HUDEP-2 (cell line): ENCODE results near the gene BEST2.
A peak's percentile ranks its signal among the peaks of the same experiment; 100 is the strongest.

ENCODE experiments used
- DNase-seq, 76 experiments: peaks; one replicate each; lab custom pipeline; 2025; ENCODE audit not compliant: unreplicated experiment in 76 of 76; lab: John Stamatoyannopoulos, UW

Gene BEST2

DNA sequence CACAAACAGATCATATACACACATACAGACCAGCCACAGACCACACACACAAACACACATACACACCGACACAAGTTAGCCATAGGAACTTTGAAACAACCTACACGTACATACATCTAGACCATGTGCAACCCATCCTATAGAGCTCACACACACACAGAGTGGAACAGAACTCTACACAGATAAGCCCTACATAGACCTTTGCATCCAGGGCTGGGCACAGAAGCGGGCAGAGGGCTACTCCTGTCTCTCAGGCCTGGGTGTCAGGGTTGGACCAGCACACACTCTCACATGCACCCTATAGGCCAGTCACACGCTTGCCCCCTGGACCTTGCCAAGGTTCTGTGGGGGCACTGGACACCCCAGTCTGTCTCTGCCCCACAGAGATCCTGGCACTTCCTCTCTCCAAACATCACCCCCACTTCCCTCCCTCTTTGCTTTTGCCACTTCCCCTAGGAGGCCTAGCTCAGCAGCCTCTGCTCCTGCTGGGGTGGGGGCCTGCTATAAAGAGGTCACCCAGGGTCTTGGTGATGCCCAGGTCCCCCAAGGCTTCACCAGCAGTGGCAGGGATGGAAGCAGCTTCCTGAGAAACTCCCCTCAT lies 33.9 kb downstream of the BEST2 start:
- DNase-seq = peak in 22 of 76 experiments; percentile 15 to 75 (median 42)

DNA sequence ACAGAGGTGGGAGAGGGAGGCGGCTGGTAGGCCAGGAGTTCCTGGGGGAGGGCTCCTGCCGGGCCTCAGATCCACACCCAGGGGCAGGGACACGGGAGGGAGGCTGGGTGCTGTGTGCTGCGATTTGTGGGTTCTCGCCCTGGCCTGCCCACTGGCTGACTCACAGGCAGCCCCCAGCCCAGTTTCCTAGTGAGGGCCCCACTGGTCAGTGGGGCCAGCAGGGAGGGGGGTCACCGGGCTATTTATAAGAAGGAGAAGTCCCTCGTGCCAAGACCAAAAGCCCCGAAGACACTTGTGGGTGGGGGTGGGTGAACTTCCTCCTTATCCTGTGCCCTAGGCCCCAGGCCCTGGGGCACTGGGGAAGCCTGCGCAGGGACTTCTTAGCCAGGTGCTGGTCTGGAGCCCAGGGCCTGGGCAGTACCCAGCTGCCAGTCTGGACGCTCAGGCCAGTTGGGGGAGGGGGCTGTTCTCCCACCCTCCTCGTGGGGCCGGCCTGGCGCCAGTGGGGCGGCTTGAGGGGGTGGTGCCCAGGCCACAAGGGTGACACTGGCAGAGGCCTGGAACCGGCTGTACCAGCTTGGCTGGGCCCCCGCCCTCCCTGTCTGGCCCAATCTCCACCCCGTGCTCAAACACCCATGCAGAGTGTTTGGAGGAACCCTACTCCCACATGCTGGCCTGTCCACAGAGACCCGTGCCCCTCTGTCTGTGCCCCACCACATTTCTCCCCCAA lies 34.7 kb downstream of the BEST2 start:
- DNase-seq = peak in 59 of 76 experiments; percentile 20 to 83 (median 64)

DNA sequence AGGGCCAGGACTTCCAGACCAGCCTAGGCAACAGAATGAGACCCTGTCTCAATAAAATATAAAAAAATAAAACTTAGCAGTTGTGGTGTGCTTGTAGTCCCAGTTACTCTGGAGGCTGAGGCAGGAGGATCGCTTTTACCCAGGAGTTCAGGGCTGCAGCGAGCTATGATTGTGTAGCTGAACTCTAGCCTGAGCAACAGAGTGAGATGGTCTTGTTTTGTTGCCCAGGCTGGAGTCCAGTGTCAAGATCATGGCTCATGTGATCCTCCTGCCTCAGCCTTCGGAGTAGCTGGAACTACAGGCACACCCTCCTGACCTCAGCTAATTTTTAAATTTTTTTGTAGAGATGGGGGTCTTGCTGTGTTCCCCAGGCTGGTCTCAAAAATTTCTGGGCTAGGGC lies 35.4 kb downstream of the BEST2 start:
- peak in 2 of 76 experiments; percentile 35 to 43 for DNase-seq

DNA sequence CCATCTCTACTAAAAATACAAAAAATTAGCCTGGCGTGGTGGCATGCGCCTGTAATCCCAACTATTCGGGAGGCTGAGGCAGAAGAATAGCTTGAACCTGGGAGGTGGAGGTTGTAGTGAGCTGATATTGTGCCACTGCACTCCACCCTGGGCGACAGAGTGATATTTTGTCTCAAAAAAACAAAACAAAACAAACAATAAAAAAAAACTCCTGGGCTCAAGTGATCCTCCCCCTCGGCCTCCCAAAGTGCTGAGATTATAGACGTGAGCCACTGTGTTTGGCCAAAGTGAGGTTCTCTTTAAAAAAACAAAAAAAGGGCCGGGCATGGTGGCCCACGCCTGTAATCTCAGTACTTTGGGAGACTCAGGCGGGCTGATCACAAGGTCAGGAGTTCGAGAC lies 35.9 kb downstream of the BEST2 start:
- no peak for DNase-seq

DNA sequence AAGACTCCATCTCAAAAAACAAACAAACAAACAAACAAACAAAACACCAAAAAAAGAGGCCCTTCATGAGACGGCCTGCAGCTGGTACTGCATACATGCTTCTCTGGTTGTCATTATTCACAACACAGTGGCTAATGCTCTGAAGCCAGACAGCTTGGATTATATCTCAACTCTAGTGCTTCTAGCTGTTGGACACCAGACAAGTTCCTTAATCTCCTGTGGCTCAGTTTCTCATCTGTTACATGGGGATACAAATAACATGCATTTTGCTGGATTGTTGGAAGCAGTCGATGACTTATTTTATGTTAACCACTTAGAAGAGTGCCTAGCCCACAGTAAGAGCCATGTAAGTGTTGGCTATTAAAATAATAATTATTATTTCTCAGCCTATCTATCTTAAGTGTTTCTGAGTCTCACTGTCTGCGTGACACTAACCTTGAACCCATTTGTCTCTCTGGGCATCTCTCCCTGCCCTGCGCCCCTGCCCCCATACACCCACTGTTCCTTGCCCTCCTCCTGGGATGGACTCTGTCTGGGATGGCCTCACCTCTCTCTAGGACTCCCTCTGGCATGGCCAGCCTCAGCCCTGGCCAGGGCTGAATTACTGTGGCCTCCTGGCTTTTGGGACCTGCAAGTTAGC lies 36.6 kb downstream of the BEST2 start:
- peak in 15 of 76 experiments; percentile 17 to 63 (median 36) for DNase-seq

DNA sequence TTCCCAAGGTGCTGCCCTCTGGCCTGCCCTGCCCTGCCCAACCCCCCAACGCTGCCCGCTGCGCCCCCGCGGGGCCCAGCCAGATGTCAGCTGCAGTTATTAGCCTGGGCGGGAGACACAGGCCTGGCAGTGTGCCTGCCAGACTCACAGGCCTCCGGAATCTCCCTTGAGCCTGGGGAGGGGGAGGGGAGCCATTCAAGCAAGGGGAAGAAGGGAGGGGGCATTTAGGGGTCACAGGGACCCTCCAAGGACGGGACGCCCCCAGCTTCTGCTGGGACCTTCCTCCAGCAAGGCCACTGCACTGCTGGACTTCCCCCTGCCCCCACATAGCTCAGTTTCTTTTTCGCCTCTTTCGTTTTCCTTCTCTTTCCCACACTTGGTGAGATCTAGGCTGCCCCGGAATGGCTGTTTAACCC lies 37.1 kb downstream of the BEST2 start:
- peak in 73 of 76 experiments; percentile 42 to 96 (median 86) for DNase-seq

DNA sequence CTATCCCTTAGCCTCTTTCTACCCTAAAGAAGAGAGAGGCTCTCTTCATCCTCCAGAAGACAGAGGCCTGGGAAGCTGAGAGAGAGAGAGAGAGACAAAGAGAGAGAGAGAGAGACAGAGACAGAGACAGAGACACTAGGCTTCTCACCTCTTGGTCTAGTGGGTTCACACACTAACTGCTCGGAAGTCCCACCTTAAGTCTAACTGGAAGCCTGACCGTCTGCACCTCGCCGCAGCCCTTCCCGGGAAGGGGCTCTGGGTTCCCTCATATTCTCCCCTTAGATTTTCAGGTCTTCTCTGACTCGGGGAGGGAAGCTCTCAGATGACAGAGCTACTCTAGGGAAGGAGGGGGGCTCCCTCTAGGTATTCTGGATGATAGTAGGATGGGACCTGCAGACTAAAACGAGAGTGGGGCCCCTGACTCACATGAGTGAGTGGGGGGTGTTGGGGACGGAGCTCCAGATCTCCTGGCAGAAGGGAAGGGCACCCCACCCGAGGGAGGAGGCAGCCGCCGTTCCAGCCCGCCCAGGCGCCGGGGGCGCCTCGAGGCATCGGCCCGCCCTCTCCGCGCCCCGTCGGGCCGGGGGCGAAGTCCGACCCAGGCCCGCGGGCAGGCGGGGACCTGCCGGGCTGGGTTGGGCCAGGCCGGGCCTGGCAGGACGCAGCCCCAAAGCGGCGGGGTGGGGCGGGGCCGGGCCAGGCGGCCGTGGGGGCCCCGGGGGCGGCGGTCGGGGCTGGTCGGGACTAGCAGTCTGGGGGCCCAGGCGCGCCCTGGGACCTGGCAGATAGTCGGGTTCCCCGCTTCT lies 37.7 kb downstream of the BEST2 start:
- peak in 21 of 76 experiments; percentile 40 to 91 (median 65) for DNase-seq

DNA sequence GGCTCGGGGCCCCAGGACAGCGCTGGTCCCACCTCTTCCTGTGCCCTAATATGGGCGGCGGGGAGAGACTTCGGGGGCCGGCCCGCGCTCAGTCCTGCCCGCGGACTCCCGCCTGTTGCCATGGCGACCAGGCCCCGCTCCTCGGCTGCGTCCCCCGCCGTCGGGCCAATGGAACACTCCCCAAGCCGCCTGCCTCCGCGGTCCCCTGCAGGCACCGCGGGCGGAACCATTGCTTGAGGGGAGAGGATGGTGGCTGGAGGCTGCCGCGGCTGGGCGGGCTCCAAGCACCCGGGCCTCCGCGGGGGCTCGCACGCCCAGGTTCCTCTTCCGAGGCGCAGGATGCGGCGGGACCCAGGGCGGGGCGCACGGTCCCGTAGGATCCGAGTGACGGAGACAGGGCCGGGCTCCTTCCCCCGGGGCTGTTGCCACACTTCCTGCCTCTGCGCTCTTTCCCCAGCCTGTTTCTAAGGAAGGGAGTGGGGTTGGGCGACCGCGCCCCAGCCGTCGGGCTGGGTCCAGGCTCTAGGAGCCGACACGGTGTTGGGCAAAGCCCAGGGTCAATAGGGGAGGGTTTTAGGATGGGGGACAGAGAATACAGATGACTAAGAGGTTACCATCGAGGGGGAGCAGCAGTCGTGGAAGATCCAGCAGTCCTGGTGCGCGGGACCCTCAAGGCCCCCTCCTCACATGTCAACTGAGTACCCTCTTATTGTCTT lies 38.5 kb downstream of the BEST2 start:
- peak in 75 of 76 experiments; percentile 91 to 100 (median 99) for DNase-seq

DNA sequence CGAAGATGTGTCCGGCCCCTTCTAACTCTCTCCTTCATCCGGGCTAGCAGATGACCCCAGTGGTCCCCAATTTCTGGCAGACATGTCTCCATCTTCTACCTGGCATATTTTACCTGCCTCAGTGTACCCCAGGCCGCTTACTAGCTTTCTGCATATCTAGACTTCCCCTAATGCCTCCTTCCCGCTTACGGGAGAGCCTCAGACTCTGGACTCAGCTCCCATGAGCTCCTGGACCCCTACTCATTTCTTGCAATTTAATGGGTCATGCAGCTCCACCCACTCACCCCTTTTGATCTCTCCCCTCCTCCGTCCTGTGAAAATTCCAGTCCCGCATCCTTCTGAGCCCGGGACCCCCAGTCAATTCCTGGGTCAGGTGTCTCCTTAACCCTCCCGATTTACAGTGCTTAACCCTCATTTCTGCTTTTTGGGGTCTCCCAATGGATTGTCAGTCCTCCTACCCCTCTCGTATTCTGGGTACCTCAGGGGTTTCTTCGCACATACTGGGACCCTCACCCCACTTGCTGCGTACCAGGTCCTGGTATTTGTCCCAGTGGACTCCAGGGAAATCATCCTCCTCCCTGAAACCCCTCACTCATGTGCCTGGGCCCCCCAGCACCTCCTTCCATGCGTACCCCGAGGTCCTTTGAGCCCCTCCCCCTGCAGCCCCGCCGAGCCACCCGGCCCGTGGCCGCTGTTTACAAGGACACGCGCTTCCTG lies 39.2 kb downstream of the BEST2 start:
- DNase-seq = peak in 4 of 76 experiments; percentile 18 to 61 (median 54)

DNA sequence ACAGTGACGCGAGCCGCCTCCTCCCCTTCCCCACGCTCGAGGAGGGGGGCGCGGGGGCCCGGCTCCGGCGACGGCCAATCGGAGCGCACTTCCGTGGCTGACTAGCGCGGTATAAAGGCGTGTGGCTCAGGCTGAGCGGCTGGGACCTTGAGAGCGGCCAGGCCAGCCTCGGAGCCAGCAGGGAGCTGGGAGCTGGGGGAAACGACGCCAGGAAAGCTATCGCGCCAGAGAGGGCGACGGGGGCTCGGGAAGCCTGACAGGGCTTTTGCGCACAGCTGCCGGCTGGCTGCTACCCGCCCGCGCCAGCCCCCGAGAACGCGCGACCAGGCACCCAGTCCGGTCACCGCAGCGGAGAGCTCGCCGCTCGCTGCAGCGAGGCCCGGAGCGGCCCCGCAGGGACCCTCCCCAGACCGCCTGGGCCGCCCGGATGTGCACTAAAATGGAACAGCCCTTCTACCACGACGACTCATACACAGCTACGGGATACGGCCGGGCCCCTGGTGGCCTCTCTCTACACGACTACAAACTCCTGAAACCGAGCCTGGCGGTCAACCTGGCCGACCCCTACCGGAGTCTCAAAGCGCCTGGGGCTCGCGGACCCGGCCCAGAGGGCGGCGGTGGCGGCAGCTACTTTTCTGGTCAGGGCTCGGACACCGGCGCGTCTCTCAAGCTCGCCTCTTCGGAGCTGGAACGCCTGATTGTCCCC lies 39.9 kb downstream of the BEST2 start, which contains the start of gene JUNB:
JUNB (plus strand) TSS at position 142 of the 706 bp plus-strand sequence; CDS start at position 428, 286 bp downstream.
- peak in 75 of 76 experiments; percentile 66 to 99 (median 96) for DNase-seq

DNA sequence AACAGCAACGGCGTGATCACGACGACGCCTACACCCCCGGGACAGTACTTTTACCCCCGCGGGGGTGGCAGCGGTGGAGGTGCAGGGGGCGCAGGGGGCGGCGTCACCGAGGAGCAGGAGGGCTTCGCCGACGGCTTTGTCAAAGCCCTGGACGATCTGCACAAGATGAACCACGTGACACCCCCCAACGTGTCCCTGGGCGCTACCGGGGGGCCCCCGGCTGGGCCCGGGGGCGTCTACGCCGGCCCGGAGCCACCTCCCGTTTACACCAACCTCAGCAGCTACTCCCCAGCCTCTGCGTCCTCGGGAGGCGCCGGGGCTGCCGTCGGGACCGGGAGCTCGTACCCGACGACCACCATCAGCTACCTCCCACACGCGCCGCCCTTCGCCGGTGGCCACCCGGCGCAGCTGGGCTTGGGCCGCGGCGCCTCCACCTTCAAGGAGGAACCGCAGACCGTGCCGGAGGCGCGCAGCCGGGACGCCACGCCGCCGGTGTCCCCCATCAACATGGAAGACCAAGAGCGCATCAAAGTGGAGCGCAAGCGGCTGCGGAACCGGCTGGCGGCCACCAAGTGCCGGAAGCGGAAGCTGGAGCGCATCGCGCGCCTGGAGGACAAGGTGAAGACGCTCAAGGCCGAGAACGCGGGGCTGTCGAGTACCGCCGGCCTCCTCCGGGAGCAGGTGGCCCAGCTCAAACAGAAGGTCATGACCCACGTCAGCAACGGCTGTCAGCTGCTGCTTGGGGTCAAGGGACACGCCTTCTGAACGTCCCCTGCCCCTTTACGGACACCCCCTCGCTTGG lies 40.7 kb downstream of the BEST2 start:
- peak in 63 of 76 experiments; percentile 19 to 76 (median 60) for DNase-seq

DNA sequence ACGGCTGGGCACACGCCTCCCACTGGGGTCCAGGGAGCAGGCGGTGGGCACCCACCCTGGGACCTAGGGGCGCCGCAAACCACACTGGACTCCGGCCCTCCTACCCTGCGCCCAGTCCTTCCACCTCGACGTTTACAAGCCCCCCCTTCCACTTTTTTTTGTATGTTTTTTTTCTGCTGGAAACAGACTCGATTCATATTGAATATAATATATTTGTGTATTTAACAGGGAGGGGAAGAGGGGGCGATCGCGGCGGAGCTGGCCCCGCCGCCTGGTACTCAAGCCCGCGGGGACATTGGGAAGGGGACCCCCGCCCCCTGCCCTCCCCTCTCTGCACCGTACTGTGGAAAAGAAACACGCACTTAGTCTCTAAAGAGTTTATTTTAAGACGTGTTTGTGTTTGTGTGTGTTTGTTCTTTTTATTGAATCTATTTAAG lies 41.3 kb downstream of the BEST2 start:
- DNase-seq = peak in 2 of 76 experiments; percentile 57 to 58

DNA sequence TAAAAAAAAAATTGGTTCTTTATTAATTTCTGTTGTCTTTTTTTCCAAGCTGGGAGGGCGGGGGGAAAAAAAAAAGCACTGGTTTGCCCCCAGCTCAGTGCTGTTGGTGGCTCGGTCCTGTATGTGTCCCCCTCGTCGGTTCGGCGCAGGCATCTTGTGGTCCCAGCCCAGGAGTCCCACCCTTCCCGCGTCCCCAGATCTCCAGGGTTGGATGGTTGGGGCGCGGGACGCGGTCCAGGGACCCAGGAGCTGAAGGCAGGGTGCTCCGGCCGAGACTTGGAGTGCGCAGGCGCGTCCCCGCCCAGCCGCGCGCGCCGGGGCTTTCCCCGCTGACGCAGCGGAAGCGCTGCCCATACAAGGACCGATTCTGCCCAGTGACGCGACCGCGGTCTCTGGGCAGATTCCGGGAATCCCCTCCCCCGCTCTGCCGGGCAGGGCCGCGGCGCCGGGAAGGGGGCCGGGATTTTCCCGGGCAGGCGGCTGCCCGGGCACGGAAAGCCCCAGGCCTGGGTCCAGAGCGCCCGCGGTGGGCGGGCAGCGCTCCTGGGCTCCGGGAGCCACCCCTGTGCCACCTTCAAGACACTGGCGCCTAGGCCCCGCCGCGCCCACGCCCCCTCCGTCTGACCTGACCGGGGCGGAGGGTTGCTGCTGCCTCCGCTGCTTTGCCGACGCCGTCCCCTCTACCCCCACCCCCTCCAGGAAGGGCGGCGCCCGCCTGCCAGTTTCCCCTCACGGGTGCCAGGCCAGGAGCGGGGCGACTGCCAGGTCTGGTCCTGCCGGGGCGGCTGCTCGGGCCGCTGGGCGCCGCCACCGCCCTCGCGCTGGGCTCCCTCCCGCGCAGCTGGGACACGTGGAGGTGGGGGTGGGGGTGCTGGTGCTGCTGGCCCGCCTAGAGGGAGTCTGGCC lies 42.0 kb downstream of the BEST2 start:
- peak in 74 of 76 experiments; percentile 78 to 99 (median 96) for DNase-seq

DNA sequence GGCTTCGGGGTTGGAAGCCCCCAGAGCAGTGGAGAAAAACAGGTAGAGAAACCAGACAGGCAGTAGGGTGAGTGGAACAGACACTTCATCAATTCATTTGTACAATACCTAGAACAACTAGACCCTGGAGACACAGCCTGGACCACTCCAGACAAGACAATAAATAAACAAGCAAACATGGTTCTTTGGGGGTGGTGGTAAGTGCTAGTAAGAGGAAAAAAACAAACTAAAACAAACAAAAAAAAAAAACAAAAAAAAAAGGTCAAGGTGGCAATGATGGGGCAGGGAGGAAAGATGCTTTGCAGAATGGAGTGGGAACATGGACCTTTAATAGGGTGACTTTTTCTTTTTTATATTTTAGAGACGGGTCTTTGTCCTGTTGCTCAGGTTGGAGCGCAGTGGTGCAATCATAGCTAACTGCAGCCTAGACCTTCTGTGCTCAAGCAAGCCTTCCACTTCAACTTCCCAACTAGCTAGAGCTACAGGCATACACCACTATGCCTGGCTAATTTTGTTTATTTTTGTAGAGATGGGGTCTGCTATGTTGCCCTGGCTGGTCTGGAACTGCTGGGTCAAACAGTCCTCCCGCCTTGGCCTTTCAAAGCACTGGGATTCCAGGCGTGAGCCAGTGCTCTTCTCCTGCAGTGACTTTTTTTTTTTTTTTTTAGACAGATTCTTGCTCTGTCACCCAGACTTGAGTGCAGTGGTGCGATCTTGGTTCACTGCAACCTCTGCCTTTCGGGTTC lies 42.8 kb downstream of the BEST2 start:
- DNase-seq = peak in 10 of 76 experiments; percentile 10 to 58 (median 38)

DNA sequence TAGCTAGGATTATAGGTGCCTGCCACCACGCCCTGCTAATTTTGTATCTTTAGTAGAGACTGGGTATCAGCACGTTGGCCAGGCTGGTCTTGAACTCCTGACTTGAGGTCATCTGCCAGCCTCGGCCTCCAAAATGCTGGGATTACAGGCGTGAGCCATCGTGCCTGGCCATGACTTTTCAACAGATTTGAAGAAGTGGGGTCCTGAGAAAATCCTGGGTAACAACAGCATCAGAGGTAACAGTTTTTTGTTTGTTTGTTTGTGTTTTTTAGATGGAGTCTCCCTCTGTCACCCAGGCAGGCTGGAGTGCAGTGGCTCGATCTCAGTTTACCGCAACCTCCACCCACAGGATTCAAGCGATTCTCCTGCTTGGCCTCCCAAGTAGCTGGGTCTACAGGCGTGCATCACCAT lies 43.4 kb downstream of the BEST2 start:
- peak in 3 of 76 experiments; percentile 29 to 41 (median 31) for DNase-seq
